ENCODE measurements around the gene CARD14.
"Not testable (repeated sequence)": the region's sequence is repeated elsewhere in the genome, so short reads cannot be mapped to it uniquely, and the experiment has no call there.

Gene CARD14

GRCh38 chr17:80227666-80228065 lies 57.8 kb downstream of the CARD14 start:
- DNase-seq = no peak

GRCh38 chr17:80228477-80228876 lies 58.6 kb downstream of the CARD14 start:
- no peak for DNase-seq

GRCh38 chr17:80229011-80229410 lies 59.2 kb downstream of the CARD14 start:
- DNase-seq = no peak

DNA sequence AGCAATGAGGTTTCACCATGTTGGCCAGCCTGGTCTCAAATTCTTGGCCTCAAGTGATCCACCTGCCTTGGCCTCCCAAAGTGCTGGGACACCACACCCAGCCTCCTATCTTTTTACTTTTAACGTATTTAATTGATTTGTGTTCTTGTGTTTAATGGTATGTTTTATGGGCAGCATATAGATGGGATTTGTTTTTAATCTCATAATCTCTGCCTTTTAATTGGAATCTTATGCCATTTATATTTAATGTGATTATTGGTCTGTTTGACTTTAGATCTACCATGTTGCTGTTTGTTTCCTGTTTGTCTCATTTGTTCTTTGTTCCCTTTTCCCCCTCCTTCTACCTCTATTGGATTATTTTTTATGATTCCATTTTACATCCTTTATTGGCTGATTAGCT lies 62.6 kb downstream of the CARD14 start:
- DNase-seq = no peak

- DNase-seq = no peak
Observed at GRCh38 chr17:80233202-80233601, 63.4 kb downstream of the CARD14 start.

DNA sequence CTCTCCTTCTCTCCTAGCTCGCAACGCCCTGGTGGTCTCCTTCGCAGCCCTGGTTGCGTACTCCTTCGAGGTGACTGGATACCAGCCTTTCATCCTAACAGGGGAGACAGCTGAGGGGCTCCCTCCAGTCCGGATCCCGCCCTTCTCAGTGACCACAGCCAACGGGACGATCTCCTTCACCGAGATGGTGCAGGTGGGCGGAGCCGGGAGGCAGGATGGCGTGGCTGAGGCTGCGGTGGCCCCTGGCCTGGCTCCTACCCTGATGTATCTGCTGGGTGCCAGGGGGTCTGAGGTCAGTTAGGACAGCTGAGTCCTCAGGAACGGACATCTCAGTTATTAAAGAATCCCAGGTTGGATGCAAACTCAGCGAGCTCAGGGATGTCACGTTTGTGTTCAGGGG lies 67.1 kb downstream of the CARD14 start:
- DNase-seq = no peak

DNA sequence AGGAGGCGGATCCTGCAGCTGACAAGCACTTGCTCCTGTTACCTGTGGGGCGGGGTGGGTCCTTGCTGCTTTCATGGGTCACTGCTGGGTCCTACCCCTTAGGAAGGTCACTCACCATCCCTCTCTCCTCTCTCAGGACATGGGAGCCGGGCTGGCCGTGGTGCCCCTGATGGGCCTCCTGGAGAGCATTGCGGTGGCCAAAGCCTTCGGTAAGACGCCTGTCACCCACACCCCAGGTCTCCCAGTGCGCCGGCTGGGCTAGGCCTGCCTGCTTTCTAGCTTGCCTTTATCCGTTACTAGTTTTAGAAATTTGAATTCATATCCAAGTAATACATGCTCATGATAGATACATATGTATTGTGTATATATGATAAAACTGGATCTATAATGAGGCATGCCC lies 67.6 kb downstream of the CARD14 start:
- DNase-seq = no peak

DNA sequence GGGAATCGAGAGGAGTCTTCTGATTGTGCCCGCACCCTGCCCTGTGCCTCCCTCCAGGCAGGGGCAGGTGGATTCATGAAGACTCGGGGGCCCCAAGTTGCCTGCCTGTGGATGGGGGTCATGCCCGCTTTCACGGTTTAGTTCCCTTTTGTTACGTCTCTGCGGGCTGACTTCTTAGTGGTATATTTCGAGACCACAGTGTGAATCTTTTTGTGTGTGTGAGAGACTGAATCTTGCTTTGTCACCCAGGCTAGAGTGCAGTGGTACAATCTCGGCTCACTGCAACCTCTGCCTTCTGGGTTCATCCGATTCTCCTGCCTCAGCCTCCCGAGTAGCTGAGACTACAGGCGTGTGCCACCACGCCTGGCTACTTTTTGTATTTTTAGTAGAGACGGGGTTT lies 72.7 kb downstream of the CARD14 start:
- no peak for DNase-seq

GRCh38 chr17:80243526-80244433 lies 74.0 kb downstream of the CARD14 start:
- DNase-seq = no peak

GRCh38 chr17:80244448-80244847 lies 74.6 kb downstream of the CARD14 start:
- not testable (repeated sequence) for DNase-seq

- DNase-seq = no peak
Observed at GRCh38 chr17:80244871-80245509, 75.2 kb downstream of the CARD14 start.

GRCh38 chr17:80245566-80246265 lies 75.9 kb downstream of the CARD14 start:
- no peak for DNase-seq

DNA sequence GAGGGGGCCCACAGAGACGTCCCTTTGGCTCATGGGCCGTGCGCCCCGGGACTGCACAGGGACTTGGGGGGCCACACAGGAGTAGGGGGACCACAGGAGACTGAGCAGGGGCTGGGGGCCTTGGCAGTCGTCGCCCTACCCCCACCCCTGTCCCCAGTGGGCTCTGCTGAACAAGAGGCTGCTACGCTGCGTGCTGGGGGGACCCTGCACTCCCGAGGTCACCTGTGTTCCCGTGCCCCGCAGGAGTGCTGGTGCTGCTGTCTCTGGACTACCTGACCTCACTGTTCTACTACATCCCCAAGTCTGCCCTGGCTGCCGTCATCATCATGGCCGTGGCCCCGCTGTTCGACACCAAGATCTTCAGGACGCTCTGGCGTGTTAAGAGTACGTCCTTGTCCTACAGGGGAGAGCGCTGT lies 76.4 kb downstream of the CARD14 start:
- no peak for DNase-seq

DNA sequence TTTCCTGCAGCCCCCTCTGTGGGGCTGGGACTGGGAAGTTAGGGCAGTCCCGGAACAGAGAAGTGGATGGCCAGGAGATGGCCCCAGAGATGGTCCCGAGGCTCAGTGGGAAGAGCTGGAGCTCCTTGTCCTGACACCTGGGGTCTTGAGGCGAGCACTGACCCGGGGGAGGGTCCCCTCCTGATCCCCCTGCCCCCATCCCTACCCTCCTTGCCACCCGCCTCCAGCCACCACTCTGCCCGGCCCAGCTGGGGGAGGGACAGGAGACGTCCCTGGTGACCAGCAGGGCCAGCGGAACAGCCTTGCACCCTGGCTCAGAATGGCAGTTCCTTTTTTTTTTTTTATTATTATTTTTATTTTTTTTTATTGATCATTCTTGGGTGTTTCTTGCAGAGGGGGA lies 76.9 kb downstream of the CARD14 start:
- no peak for DNase-seq

DNA sequence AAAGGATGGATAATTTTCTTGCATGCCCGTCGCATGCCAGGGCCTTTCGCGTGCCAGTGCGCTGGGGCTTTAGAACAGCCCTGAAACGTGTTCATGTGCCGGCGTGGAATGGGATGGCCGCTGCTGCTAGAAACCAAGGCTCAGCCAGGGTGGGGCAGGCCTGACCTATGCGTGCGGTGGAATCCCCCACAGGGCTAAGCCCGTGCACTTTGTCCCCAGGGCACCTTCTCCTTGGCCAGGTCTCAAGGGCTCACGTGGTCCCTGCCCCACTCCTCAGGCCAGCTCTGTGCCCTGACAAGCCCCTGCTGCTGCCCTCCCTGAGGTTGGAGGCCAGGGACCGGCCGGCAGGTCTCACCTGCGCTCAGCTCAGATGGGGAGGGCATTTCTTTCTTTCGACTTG lies 77.7 kb downstream of the CARD14 start:
- no peak for DNase-seq

GRCh38 chr17:80248001-80248893 lies 78.4 kb downstream of the CARD14 start:
- DNase-seq = no peak

GRCh38 chr17:80248894-80249710 lies 79.3 kb downstream of the CARD14 start:
- no peak for DNase-seq

- DNase-seq = no peak
Observed at GRCh38 chr17:80251966-80252365, 82.1 kb downstream of the CARD14 start.

- peak; percentile 70 to 86 (median 81) for DNase-seq
Observed at GRCh38 chr17:80252871-80253270, 83.0 kb downstream of the CARD14 start.

- no peak for DNase-seq
Observed at GRCh38 chr17:80253631-80254395, 84.0 kb downstream of the CARD14 start.
